NCI-H526 (cell line): ENCODE results near the gene KHDRBS2.

Experiments used
- DNase-seq, 2 experiments: peaks; one replicate each; lab custom pipeline; 2025; lab: John Stamatoyannopoulos, UW

Gene KHDRBS2

DNA sequence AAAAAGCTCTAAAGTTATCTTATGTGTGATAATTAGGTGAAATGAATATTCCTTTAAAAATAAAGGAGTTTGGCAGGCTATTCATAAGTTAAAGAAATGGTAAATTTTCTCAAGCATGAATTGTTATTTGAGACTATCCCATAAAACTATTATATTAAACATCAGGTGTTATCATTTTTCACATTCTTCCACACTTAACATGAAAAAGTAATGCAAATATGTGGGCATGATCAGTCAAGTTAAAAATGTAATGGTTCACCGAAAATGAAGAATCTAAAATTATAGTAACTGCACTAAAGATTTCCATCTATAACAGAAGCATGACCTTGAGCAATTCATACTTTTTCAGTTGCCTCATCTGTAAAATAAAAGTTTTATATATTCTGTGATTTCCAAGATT is 110.8 kb downstream of the KHDRBS2 start:
- no peak for DNase-seq

DNA sequence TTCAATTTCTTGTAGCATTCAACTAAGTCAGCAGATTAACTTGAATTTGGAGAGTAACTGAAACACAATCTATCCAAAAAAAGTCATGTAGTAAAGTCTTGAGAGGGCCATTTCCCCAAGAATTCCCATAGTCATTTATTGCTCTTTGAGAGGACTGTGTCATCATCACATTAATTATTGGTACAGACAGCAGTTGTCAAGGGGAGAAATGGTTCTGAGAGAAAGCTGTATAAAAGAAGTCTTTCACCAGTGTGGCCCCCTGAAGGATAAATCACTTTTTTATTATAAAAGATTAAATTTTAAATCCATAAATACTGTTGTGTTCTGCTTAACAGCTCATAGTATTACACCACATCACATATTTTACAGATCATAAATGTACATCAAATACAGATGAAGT is 111.5 kb downstream of the KHDRBS2 start:
- DNase-seq, result no peak

DNA sequence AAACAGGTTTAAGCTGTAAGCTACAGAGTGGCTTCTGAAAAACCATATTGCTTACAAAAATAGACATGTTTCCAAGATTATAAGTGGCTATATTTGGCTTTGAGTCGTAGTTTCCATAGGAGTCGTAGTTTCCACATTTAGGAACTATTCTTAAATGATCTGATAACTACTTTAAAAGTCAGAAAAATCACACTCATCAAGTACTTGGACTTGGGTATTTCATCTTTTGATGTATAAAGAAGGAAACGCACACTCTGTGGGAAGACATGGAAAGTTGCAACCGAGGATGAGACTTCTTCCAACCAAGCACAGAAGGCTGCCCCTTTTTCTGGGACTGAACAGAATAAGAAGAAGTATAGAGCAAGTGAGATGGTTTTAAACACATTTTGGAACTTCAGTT is 118.3 kb downstream of the KHDRBS2 start:
- no peak for DNase-seq

DNA sequence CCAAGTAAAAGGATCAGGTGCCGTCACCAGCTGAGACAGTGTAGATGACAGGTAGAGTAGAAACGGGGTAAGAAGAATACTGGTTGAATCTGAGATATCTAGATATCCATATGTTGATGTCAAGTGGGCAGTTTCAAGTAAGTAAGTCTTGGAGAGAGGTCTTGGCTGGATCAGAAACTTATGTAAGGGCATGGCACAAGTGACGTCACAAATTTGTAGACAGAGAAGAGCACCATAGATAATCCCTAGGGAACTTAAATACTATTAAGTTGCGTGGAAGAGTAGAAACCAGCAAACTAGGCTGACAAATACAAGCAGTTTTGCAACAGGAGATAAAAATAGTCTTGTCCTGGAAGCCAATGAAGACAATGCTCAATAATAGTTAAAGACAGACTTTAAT is 123.2 kb downstream of the KHDRBS2 start:
- no peak for DNase-seq

DNA sequence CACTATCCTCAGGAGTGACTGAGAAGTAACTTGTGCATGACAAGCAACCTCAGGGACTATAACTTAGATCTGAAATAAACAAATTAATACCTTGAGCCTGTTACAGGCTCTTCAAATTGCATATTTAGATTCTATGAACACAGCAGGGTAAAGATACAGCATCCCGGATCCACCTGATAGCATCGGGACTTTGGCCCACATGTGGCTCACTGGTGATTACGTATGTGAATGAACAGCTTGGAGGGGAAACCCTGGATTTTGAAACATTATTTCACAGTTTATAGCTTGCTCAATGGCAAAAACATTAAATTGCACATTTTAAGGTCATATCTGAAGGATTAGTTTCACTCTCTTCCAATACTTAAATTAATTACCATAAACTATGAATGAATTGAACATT is 133.2 kb downstream of the KHDRBS2 start:
- DNase-seq, result no peak

DNA sequence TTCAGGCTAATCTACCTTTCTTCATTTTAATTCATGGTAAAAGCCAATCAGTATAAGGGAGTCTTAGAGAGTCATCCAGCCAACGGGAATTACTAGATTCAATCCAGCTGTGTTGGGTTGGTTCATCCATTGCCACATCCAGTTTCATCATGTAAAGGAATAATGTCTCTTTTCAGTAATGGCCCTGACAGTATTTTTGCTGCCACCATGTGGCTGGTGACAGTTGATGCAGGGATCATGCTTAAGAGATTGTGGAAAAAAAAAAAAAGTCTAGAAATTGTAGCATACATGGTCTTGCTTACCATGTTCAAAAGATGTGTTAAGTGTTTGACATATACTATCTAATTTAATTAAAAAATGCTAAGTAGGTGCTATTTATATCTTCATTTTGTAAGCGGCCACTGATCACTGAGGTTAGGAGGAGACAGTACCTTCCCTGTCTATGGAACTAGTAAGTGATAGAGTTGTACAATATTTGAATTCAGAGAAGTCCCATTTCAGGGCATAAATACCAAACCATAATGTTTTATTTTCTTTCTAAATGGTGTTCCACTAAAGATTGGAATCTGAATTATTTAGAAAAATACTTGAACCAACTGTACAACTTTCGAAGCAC is 135.9 kb downstream of the KHDRBS2 start:
- DNase-seq, result peak; percentile 33 to 59

DNA sequence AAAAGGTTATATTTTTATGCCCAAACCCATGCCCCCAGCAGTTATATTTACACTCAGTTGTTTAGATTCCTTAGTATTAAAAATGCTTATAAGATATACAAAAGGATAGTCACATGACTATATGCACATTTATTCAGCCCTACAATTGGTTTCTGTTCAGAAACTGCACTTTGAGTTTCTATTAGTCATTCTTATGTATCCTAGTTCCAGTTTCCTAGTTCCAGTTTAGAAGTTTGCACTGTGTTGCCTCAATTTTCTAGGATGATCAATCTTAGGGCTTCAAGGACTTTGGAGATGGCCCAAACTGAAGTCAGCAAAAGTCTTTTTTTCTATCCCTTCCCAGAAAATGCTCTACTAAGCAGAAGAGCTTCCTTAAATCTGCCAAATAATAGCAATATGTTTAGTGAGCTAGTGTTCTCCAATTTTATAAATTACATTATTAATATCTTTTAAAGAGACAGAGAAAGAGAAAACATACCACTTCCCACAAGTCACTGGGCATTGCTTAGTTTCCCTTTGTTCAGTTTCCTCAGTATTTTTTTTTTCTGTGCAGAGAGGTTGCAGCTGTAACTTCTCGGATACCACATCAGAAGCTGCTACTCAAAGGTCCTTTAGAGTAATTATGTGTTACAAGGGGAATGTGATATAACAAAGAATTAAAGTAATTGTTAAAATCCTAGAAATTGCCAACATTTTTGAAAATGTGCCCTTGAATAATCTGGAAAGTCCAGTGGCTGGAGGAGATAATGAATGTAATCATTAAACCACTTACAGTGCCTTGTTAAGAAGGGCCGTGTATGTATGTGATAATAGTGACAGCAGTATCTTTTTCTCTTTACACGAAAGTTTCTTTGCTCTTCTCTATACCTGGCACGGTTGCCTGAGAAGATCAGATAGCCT is 138.8 kb downstream of the KHDRBS2 start:
- DNase-seq, result no peak

DNA sequence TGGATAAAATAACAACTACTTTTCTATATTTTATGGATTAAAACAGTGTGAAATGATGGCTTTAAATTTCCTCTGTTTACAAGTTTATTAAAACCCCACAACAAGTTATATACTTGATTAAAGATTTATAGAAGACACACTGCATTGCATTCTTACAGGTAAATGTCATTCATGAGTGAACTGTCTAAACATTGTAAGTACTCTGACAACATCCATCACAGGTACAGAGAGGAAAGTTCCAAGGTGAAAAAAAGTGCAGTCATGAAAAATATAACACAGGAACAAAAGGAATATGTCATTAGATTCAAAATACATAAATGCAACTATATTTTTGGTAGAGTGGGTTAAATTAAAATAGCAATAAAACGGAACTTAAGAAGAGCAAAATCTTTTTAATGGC is 156.9 kb downstream of the KHDRBS2 start:
- DNase-seq, result no peak

DNA sequence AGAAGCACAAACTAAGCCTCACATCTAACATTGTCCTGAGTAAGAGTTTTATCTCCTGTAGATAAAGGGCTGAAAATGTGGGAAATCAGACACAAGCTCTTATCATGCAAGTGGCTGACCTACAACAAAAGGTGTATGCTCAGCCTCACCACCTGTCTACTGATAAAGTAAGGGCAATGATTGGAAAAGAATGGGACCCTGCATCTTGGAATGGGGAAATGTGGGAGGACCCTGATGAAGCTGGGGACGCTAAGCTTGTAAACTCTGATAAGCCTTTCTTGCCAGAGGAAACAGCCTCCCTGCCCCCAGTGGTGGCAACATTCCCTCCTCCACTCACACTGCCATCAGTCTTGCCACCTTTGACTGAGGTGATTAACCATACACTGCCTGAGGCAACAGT is 166.6 kb downstream of the KHDRBS2 start:
- DNase-seq, result no peak

DNA sequence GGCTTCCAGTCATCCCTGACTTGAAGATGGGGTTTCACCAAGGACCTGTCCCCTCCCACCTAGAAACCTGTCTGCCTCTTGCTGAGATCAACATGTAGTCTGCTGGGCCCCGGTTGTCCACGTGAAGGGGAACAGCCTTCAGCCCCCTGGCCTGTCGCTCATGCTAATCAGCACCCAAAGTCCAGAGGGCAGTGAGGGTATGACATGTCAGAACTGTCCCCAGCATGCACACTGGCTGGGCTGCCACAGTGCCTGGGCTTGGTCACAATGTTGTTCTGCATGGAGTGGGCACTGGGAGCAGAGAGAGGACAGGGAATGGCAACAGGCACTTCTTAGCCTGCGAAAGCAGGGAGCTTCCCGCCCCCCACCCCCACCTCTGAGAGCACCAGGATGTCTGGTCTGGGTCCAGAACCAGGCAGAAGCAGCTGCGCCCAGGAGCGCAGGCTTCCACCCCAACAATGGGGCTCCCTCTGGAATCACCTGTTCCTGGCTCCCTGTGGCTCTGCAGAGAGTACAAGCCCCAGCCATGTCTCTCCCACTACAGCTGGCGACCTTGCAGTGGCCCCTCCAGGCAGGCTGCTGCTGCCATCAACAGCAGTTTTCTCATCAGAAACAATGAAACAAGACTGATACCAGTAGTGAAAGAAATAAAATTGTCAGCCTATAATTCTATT is 182.7 kb downstream of the KHDRBS2 start:
- DNase-seq, result no peak

DNA sequence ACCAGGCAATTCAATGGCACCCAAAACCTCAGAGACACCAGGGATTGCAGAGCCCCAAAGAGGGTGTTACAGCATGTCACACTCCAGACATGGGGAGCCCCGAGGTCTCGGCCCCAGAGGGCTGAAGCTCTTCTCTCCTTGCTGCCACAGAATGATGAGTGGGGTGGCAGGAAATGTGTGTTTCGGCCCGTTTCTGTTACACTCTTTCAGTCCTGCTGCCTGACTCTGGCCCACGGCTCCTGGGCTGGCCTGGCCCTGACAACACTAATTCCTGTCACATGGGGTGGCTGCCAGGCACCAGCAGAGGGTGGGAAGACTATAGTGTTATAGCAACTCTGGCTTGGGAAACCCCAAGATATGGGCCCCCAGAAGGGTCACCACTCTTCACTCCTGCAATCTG is 183.6 kb downstream of the KHDRBS2 start:
- DNase-seq, result no peak

DNA sequence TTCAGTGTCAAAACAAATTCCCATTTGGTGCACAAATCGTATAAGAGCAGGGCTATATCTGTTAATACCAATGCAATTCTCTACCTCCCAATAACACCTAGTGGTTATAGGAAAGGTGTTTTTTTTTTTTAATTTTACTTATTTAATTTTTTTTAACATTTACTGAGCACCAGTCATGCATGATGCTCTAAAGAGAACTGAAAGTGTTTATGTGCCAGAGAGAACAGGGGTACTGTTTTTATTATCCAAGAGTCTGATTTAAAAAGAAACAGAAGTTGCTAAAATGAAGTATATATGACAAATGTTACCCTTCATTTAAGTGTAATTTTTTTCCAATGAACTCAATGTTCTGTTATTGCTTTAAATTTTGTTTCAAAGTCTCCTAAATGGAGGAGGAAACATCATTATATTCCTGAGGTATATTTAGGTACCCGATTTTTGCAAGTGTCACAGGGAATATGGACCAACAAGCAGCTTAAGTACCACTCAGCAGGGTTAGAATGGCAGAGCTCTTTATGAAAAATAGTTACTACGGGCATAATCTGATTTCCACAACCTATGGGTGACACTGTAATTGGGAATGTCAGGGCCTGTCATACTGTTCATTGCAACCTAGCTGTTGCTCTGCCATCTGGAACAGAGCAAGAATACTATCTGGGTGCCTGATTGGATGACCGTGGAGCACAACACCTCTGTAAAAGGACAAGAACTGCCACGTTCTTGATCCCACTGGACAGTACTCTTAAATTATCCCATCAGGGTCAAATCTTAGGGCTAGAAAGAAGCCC is 195.4 kb downstream of the KHDRBS2 start:
- DNase-seq, result no peak

DNA sequence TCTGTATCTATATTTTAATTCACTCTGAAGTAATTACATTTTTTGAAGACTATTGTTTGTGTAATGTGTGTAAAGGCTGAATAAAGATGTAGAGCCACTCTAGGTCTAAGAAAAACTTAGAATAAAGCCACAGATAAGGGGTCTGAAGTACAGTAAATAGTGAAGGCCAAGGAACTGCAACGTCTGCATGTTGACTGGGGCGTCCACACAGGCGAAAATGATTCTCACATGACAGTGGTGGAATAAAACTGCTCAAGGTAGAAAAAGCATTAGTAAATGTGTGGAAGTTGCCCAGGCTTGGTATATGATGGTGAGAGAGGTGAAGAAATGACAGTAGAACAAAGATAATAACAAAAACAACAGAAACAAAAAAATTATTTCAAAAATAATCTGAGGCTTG is 196.2 kb downstream of the KHDRBS2 start:
- no peak for DNase-seq

DNA sequence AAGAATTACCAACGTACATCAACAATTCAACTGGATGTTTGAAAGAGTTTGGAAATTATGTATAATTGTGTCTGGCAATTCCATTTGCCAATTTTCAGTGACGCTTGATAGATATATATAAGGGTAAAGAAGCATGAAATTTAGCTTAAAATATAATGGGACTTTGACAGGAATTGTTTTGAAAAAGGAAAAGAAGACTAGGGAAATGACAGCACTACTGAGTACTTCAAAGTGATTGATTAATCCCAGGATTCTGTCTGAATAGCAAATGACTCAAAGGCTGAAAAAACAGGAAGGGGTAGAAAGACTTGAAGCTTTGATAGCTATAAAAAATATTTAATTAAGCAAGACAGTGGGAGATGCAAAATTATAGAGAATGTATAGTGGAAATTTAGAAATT is 200.0 kb downstream of the KHDRBS2 start:
- no peak for DNase-seq

DNA sequence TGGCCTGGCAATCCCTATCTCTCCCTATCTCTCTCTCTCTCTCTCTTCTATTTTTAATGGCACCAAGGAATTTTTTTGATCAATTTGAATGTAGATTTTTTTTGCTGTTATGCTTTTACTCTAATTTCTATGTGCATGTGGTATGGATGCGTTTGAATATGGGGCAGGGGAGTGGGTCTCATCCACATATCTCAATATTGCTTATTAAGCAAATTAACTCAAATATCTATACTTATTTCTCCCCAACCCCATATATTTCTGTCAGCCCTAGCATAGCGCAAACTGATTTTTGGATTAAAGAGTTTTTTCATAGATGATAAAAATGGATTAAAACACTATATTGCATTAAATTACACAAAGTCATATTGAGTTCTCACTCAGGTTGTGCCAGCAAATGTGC is 210.2 kb downstream of the KHDRBS2 start:
- no peak for DNase-seq

DNA sequence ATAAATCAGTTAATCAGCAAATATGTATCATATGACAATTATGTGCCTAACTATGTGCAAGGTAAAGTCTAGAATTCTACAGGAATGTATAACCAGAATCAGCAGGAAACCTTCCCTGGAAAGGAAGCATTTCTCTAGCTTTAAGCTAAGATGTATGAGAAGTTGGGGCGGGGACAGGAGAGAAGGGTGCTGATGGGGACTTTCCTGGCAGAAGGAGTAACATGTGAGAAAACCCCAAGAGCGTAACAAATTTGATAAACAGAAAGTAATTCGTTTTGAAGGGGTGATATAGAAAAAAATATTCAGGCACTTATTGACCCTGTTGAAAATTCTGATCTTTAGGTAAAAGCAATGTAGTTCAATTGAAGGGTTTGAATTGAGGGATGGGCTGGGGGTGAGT is 226.1 kb downstream of the KHDRBS2 start:
- no peak for DNase-seq

DNA sequence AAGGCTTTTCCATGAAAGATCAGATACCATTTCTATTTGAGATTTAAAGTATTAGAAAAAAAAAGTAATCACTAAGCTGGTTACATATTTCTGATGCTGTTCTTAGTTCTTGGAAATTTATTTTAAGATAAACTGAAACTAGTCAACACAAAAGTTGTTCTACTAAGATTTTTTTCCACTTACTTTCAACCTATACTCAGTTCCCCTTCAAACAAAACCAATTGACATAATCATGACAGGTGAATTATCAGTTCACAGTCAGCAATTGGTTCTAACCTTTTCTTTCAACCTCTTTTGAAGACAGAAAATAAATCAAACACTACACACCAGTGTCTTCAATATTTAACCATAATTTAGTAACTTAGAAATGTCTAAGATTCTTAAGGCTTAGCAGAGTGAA is 228.7 kb downstream of the KHDRBS2 start:
- DNase-seq, result no peak

DNA sequence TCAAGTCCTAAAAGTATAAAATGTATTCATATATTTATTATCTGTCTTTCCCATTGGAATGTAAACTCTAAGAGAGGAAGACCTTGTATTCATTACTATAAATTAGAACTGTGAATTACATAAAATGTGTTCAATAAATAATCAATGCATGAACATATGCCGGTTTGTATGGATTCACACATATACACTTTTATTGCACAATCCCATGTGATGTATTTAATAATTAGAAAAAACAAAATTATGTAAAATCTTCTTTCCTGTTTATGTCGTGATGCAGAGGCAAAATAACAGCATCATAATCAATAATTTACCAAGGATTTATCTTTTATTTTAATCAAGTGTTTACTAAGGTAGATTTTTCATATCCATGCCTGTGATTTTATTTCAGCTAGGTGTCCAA is 240.5 kb downstream of the KHDRBS2 start:
- DNase-seq, result no peak

DNA sequence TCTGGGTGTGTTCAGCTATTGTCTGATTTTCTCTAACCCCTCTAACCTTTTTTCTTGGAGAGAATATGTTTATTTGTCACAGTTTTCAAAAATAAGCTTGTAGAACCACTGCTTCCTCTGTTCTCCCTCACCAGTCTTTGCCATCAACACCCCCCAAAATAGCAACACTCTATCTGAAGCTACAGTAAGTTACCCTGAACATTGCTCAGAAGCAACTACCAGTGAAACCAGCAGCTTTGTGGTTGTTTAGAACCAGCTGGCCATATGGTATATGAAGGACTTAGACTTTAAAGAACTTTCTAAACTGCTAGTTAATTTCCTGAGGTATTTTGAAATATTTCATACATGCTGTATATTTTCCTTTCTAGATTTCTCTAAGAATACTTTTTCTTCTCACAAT is 242.9 kb downstream of the KHDRBS2 start:
- no peak for DNase-seq

DNA sequence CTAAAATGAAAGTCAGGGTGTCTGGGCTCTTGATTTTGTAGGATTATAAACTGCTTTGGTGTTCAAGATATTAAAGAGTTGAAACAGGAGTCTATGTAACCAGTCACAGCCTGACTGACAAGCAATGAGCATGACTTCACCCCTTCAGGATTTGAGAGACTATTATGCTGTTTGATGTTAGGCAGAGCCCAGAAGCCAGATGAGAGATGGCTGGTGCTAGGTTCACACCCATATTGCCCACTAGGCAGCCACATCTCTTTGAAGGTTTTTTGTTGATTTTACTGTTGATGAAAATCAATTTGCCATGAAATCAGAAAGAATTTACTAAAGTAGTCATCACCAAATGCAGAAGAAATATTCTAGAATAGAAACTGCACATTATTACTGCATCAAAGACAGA is 243.6 kb downstream of the KHDRBS2 start:
- no peak for DNase-seq

DNA sequence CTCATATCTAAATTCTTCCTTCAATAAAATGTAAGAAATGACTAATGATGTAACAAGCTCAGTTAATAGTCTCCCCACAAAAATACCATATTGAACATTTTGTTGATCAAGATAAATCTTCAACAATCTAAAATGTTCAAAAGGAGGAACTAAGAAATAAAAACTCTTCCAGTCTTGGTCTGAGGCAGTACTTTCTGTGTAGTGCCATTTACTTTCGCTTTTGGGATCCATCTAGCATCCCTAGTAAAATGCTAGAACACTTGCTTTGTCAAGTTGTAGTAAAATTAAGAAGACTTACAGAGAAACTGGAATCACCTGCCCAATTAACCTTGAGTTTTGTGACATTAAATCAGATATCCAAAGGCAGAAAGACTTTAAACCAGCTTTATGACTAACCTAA is 246.4 kb downstream of the KHDRBS2 start:
- DNase-seq, result no peak

DNA sequence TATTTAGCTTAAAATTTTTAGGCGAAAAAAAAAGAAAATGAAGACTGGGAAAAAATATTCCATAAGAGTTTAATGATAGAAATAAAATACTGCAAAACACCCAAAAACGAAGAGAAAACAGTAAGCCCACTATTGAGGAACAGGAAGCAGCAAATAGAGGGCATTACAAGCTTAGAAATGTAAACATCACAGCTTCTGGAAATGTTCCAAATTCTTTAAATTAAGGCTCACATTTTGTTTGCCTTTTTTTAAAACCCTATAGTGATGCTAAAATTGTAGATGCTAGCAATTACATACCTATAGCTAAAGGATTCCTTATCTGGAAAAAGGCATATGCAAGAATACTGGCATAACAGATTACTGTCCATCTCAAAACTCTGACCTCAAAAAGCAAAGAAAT is 248.6 kb downstream of the KHDRBS2 start:
- DNase-seq, result no peak
